MCF 10A (cell line): ENCODE results near the gene CRB2. TPM values are rescaled to one million over a fixed set of nuclear protein-coding genes. Genes with fewer than 3 reads are reported as not detected.

Source experiments
- BruUV-seq: library from RNA; stranded (reverse); fragments of 400-500 nt; replicated peaks from 2 replicates; lab custom pipeline; 2021; lab: Mats Ljungman, UMichigan
- CTCF ChIA-PET: fragments of 300-600 bp; sonication (Branson Sonifier 250); formaldehyde crosslinking; extraction: SDS; loops from one replicate; lab custom pipeline; 2021; ENCODE audit warnings: antibody characterized with exemption, inconsistent platforms; lab: Yijun Ruan, JAX
- POLR2A ChIA-PET: fragments of 300-600, 350-650 bp; sonication (Branson Sonifier 250); formaldehyde crosslinking; extraction: SDS; loops from one replicate; lab custom pipeline; 2020; ENCODE audit warnings: antibody characterized with exemption, inconsistent platforms; lab: Yijun Ruan, JAX
- DNase-seq: peaks from one replicate; pipeline ENCODE4 v3.0.0-alpha.2; 2018; ENCODE audit not compliant: unreplicated experiment
- H3K27ac Mint-ChIP-seq: one replicate; pipeline ENCODE4 v1.8.0; 2022; ENCODE audit warnings: mild to moderate bottlenecking, low read depth, mixed read lengths; ENCODE audit not compliant: unreplicated experiment
- H3K27me3 Mint-ChIP-seq: one replicate; pipeline ENCODE4 v1.8.0; 2022; ENCODE audit warnings: mixed read lengths; ENCODE audit not compliant: insufficient read depth, unreplicated experiment
- H3K36me3 Mint-ChIP-seq: one replicate; pipeline ENCODE4 v1.8.0; 2022; ENCODE audit warnings: mild to moderate bottlenecking, moderate library complexity, mixed read lengths; ENCODE audit not compliant: insufficient read depth, unreplicated experiment
- H3K4me1 Mint-ChIP-seq: one replicate; pipeline ENCODE4 v1.8.0; 2022; ENCODE audit warnings: mixed read lengths; ENCODE audit not compliant: insufficient read depth, unreplicated experiment
- H3K4me3 Mint-ChIP-seq: one replicate; pipeline ENCODE4 v1.8.0; 2022; ENCODE audit warnings: mild to moderate bottlenecking, moderate library complexity, mixed read lengths; ENCODE audit not compliant: unreplicated experiment
- H3K9me3 Mint-ChIP-seq: one replicate; pipeline ENCODE4 v1.8.0; 2022; ENCODE audit warnings: mixed read lengths; ENCODE audit not compliant: unreplicated experiment
- CTCF ChIP-seq: fragments of 200-600 bp; IDR thresholded peaks from one replicate; pipeline ENCODE4 v1.8.0; 2022; ENCODE audit warnings: antibody characterized with exemption, mild to moderate bottlenecking; ENCODE audit not compliant: unreplicated experiment
- intact Hi-C: fragments of 100-400 bp; cut with micrococcal nuclease; formaldehyde crosslinking; loops from 2 replicates; pipeline ENCODE4 v1.14.1; 2022
- total RNA-seq: library from RNA; stranded (reverse); gene quantifications from 2 replicates; pipeline ENCODE4 v1.2.3, GENCODE V29; 2022

The CRB2 gene
- total RNA-seq, 1 experiment from 2014 or later, result not detected

- intact Hi-C loops, result no loop called here
- Mint-ChIP-seq H3K4me3 (no peak overlapping the region), H3K36me3 (peaks cover 20% of the 10 kb centered on the region), H3K4me1 (no peaks in the 10 kb centered on the region), H3K27ac (no peak overlapping the region), H3K9me3 (no peaks in the 10 kb centered on the region), H3K27me3 (no peaks in the 10 kb centered on the region)
- no peak for TF ChIP-seq CTCF
- ChIA-PET POLR2A (no interaction called here), CTCF (interaction anchor here (0.6 kb wide), 1 partner anchor 30 kb away, joined by 7 read pairs; no protein-coding TSS in a partner anchor)
- no TSS peak for BruUV-seq
- DNase-seq, result no peak
Measured at GRCh38 chr9:123418052-123418430, 62.0 kb downstream of the CRB2 start.

- Mint-ChIP-seq H3K4me3 (no peak overlapping the region), H3K36me3 (peaks cover 20% of the 10 kb centered on the region), H3K4me1 (no peaks in the 10 kb centered on the region), H3K27me3 (no peaks in the 10 kb centered on the region), H3K27ac (no peak overlapping the region), H3K9me3 (no peaks in the 10 kb centered on the region)
- ChIA-PET POLR2A (no interaction called here), CTCF (interaction anchor here (0.6 kb wide), 1 partner anchor 31 kb away, joined by 7 read pairs; no protein-coding TSS in a partner anchor)
- TF ChIP-seq CTCF, result no peak
- intact Hi-C loops, result no loop called here
- no peak for DNase-seq
- no TSS peak for BruUV-seq
Measured at GRCh38 chr9:123418506-123418905, 62.5 kb downstream of the CRB2 start.

GRCh38 chr9:123419091-123419490, 63.1 kb downstream of the CRB2 start:
- no TSS peak for BruUV-seq
- H3K4me3 Mint-ChIP-seq, result no peak overlapping the region
- H3K4me1 Mint-ChIP-seq, result no peaks in the 10 kb centered on the region
- no peak for DNase-seq
- peaks cover 20% of the 10 kb centered on the region for H3K36me3 Mint-ChIP-seq
- CTCF ChIA-PET, result no interaction called here
- POLR2A ChIA-PET, result no interaction called here
- H3K27me3 Mint-ChIP-seq, result no peaks in the 10 kb centered on the region
- H3K27ac Mint-ChIP-seq, result no peak overlapping the region
- TF ChIP-seq CTCF, result no peak
- intact Hi-C loops, result no loop called here
- H3K9me3 Mint-ChIP-seq, result no peaks in the 10 kb centered on the region

- no peak overlapping the region for H3K27ac Mint-ChIP-seq
- CTCF ChIA-PET, result no interaction called here
- no peaks in the 10 kb centered on the region for H3K4me1 Mint-ChIP-seq
- peaks cover 14% of the 10 kb centered on the region for H3K36me3 Mint-ChIP-seq
- H3K27me3 Mint-ChIP-seq, result no peaks in the 10 kb centered on the region
- no peaks in the 10 kb centered on the region for H3K9me3 Mint-ChIP-seq
- intact Hi-C loops, result no loop called here
- TF ChIP-seq CTCF, result no peak
- DNase-seq, result no peak
- H3K4me3 Mint-ChIP-seq, result no peak overlapping the region
- POLR2A ChIA-PET, result no interaction called here
- BruUV-seq, result no TSS peak
Measured at GRCh38 chr9:123419721-123420591, 64.0 kb downstream of the CRB2 start.
